HG02885 (cell line): Measurements from ENCODE around the gene STAG1.
"Not testable (repeated sequence)": the region's sequence is repeated elsewhere in the genome, so short reads cannot be mapped to it uniquely, and the experiment has no call there.

ENCODE experiments used
- ATAC-seq: cut with Tn5 transposase; IDR thresholded peaks from one replicate; pipeline ENCODE4 v1.9.1; 2021; ENCODE audit warnings: mild to moderate bottlenecking; ENCODE audit not compliant: unreplicated experiment, poor library complexity

Gene STAG1

DNA sequence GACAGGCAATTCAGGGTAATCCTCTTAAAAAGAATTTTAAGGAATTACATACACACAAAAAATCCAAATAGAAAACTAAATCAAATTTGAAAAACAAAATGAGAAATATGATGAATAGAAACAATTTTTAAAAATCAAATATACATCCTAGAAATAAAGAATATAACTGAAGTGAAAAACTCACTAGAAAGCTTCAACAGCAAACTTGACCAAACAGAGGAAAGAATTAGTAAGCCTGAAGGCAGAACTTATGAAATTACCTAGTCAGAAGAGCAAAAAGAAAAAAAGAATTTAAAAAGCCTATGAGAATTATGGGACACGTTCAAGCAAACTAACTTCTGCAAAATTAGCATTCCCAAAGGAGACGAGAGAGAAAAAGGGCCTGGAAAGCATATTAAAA, 296.0 kb downstream of the STAG1 start:
- no peak for ATAC-seq

DNA sequence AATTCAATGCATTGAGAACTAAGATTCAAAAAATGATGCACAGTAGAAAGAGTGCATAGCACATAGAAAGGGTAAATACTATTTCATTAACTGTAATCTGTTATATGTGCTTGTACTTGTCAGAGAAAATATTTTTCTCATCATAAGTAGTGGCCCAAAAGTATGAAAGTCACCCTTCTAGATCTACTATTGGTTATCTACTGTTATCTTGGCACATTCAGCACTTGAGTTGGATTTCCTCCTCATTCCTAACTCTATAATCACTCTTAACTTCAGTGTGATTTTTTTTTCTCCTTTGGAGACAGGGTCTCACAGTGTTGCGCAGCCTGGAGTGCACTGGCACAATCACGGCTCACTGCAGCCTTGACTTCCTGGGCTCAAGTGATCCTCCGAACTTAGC, 307.6 kb downstream of the STAG1 start:
- ATAC-seq: no peak

DNA sequence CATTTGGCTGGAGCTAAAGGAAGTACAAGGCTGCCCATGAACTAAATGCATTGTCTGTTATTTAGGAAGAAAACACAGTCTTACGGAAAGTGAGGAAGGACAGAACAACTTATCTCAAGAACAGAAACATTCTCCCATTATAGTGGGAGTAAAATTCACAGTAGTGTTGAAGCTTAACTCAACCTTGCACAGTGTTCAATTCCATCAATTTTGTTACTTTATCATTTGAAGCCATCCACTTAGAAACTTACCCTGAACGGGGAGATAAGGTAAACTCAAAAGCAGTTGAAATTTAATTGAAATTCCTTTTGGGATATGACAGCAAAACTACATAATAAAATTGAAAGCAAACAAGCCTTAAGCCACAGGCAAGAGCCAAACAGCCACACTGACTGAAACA, 315.1 kb downstream of the STAG1 start:
- ATAC-seq: no peak

DNA sequence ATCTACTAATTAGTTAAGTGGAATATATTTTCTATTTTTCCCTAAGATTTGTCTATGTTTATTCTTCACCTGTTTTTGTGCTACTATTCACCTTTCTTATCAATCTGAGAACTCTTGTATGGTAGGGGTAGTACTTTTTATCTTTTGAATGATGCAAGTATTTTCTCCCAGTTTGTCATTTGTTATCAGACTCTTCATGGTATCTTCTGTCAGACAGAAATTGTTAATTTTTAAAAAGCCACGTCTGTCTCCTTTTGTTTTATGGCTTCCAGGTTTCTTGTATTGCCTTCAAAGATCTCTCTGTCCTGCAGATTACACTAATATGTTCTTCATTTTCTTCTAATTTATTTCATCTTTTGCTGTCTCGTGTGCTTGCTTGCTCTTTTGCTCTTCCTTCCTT, 317.7 kb downstream of the STAG1 start:
- no peak for ATAC-seq

DNA sequence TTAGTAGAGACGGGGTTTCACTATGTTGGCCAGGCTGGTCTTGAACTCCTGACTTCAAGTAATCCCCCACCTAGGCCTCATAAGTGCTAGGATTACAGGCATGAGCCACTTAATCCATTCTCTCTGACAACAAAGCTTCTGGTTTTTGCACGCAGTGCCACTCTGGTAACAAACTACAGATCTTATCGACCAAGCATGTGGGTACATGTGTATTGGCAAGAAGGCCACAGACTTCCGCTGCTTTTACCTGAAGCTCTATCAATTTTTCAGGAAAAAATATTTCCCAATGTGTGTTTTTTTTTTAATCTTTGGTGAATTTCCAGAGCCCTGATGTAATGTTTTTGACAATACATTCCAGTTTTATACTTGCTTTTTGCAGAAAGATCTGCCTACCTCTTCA, 319.5 kb downstream of the STAG1 start:
- ATAC-seq: no peak

DNA sequence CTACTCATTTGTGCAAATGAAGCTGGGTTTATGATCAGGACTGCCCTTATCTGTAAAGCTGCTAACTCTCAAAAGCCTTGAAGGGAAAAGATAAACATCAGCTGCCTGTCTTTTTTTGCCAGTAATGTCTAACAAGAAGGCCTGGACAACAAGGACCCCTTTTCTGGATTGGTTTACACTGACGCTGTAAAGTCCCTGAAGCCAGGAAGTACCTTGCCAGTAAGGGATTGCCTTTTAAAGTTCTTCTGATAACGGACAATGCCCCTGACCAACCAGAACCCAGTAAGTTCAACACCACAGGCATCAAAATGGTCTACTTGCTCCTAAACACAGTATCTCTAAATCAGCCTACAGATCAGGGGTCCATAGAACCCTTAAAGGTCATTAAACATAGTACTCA, 324.0 kb downstream of the STAG1 start:
- ATAC-seq: no peak

DNA sequence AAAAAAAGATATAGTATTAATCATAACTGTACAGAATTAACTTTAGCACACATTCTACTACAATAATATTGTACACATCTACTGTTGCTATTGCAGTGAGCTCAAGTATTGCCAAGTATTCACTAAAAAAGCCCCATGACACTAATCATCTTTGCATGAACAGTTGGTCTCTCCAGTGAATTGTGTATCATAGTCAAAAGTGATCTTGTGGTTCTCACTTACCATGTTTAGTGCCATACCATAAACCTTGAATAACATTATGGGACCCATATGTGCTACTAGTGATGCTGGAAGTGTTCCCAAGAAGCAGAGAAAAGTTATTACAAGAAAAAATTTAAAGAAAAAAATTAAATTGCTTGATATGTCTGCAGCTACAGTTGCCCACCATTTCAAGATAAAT, 324.9 kb downstream of the STAG1 start:
- ATAC-seq: no peak

DNA sequence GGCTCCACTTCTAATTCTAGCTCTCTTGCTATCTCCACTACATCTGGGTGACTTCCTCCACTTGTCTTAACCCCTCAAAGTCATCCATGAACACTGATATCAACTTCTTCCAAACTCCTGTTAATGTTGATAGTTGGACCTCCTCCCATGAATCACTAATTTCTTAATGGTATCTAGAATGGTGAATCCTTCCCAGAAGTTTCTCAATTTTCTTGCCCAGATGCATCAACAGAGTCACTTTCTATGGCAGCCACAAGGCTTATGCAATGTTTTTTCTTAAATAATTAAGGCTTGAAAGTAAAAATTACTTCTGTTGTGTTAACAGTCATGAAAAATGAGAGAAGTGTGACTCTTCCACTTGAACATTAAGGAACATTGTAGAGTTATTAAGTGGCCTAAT, 337.7 kb downstream of the STAG1 start:
- no peak for ATAC-seq

DNA sequence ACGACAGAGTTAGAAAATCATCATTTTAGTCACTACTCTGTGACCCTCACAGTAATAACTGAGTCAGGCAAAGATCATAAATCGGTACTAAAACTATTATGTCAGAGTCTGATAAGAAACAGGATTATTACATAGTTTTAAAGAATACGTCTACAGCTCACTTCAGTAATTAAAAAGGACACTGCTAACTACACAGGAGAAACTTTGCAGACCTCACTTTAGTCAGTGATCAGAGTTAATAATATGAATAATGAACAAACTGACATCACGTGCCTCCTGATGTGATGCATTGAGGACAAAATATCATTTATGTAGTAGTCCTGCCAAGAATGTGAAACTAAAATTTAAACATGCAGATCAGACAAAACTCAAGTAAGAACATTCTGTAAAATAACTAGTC, 339.9 kb downstream of the STAG1 start:
- ATAC-seq: no peak

DNA sequence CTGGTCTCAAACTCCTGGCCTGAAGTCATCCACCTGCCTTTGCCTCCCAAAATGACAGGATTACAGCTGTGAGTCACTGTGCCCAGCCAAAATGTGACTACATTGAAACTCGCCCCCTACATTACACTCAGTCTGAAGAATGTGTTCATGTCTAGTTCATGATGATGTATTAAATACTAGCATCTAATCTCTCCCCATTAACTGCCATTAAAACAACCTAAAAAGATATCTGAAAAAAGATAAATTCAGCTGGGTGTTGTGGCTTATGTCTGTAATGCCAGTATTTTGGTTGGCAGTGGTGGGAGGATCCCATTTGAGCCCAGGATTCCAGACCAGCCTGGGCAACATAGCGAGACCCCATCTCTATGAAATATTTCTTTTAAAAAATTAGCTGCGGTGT, 342.6 kb downstream of the STAG1 start:
- no peak for ATAC-seq

DNA sequence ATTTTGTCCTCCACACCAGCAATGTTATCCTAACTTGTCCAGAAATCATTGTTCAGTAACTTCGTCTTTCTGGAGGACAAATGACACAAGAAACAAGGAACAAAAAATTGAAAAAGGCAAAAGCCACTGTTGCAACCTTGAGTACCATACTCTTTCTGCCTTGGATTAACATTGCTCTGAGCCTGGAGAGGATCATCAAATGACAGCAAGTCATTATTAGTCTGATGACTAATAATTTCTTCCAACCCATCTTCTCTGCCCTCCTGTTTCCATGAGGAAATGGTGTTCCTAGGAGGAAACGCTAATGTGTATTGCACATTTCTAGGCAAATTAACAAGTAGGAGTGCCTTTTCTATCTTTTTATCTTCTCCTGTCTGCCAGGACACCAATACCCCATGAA, 348.1 kb downstream of the STAG1 start:
- ATAC-seq: no peak

DNA sequence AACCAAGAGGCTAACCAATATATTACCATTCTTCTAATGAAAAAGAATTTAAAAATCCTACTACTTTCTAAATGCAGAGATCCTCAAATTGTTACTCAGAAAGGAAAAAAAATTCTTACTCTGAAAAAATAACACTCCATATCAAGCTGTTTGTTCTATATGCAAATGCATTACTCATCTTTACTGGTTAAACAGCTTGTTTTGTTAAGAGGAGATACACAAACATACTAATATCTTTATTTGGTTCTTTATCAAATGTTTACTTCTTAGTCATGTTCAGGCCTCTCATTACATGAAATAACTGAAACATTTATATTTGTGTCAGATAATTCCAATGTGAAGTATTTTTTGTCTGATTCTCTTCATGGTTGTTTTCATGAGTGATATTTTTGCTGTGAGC, 355.3 kb downstream of the STAG1 start:
- no peak for ATAC-seq

DNA sequence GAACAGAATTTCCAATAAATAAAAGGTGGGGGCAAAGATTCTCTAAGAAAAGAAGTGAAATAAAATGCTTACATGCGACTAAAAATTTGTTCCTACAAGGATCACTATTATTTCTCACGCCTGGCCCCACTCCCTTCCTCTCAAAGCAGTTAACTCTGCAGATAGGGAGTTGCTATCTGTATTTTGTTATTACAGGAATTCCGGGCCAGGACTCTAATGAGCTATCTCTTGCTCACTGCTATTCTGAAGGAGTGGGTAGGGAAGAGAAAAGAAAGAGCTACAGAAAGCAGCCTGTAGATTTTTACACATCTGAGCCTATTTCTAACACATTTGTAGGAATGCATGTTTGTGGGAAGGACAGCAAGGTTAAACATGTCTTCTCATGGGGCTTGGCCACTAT, 361.6 kb downstream of the STAG1 start:
- ATAC-seq: no peak

DNA sequence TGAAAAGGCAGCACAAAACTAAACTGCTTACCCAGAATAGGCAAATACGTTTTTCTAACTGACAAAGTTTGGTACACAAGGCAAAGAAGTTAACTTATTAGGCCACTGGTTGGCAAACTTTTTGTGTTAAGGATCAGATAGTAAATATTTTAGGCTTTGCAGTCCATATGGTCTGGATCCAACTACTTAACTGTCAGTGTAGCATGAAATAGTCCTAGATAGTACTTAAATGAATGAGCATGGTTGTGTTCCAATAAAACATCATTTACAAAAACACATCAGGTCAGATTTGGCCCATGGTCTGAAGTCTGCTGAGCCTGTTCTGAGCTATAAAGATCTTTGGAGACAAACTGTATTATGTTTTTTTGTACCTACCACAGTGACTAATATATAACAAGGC, 365.1 kb downstream of the STAG1 start:
- ATAC-seq: no peak

DNA sequence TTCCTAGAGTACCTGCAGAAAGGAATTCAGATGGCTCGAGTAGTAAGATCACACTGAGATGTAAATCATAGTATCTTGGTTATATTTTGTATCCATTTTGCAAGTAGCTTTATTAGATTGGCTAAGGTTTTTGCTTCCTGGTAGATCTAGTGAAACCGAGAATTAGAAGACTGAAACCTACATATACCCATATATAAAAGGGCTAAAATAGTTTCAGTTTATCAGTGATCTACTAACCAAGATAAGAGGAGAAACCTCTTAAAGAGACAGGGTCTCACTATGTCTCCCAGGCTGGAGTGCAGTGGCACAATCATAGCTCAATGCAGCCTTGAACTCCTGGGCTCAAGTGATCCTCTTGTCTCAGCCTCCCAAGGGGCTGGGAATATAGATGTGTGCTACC, 366.7 kb downstream of the STAG1 start:
- ATAC-seq: peak; percentile 71

DNA sequence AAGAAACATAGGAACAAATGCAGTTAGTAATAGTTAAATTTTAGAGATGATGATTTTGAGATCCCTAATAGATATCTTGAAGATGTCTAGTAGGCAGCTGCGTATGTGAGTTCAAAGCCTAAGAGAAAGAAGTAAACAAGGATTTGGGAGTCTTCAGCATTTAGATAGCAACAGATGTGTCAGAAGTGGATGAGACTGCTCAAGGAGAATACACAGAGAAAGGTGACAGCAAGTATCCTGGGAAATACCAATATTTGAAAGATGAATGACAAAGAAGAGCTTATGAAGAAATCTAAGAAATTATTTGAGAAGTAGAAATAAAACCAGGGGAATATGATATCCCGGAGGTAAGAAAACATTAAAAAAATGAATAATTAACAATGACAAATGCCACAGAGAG, 371.1 kb downstream of the STAG1 start:
- no peak for ATAC-seq

DNA sequence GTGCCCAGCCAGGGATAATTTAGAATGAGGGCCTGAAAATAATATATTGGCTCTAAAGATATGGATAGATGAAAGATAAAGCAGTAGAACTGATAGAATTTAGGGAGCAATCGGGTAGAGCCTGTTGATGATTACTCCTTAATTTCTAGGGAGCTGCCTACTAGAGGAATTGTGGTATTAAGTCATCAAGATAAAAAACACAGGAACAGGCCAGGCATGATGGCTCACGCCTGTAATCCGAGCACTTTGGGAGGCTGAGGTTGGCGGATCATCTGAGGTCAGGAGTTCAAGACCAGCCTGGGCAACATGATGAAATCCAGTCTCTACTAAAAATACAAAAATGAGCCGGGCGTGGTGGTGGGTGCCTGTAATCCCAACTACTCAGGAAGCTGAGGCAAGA, 371.6 kb downstream of the STAG1 start:
- ATAC-seq: no peak

DNA sequence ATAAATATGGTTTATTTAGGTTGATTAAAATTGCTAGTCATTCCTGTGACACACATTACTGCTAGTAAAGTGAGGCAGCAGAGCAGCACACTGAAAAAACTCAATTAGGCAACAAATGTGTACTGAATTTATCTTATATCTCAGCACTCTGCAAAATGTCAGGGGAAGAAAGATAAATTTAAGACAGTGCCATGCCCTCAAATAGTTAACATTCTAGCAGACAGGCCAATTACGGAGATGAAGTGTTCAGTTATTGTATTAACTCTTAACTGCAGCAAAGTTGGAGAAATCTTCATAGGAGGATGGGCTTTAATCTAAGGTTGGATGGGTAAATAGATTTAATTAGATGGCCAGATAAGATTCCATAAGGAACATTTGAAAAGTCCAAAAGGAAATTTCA, 374.2 kb downstream of the STAG1 start:
- ATAC-seq: no peak

DNA sequence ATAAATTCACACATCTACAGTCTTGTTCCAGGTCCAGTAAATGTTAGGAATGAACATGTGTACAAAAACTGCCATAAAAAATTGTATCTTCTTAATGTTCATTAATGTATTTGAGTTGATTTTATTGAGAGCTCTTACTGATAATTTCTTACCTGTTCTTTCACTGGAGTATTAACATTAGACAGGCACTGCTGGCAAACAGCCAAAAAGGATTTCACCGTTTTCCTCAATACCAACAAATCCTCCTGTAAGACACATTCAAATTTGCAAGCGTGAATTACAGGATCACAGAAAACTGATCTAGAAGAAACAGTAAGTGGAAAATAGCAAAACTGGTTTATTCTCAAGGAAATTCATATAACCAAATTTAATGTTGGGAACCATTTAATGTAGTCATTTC, 374.7 kb downstream of the STAG1 start:
- no peak for ATAC-seq

DNA sequence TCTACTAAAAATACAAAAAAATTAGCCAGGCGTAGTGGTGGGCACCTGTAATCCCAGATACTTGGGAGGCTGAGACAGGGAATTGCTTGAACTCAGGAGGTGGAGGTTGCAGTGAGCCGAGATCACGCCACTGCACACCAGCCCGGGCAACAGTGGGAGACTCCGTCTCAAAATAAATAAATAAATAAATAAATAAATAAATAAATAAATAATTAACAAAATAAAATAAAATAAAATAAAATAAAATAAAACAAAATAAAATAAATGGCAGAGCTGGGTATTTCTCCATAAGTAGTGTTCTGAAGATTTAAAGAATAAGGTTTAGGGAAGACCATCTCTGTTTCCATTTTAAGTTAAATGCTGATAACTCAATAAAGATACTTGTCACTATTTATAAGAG, 376.4 kb downstream of the STAG1 start:
- ATAC-seq: not testable (repeated sequence)

DNA sequence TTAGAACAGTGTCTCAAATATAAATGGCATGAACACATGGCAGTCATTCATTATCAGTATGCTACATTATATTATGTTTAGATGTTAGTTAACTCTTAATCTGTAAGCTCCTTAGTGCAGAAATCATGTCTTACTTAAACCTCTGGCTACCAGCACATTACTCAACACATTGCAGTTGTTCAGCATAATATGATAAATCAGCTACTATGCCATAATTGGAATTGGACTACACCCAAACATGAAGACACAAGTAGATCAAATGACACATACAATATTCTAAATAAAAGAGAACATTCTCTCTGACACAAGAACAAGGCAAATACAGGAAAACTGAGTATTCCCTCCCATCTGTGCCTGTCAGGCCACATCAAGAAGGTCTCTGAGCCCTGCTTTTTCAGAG, 385.9 kb downstream of the STAG1 start:
- ATAC-seq: no peak

DNA sequence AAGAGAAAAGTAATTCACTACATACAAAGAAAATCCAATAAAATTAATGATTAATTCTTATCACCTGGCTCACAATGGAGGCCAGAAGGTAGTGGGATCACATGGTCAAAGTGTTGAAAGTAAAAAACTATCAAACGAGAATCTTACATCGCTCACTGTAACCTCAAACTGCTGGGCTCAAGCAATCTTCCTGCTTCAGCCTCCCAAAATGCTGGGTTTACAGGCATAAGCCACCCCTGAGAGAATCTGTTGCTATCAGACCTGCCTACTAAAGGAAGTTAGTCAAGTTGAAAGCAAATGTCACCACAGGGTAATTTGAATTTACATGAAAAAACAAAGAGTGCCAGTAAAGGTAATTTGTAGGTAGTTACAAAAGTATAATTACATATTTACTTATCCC, 398.7 kb downstream of the STAG1 start:
- ATAC-seq: peak; percentile 65

DNA sequence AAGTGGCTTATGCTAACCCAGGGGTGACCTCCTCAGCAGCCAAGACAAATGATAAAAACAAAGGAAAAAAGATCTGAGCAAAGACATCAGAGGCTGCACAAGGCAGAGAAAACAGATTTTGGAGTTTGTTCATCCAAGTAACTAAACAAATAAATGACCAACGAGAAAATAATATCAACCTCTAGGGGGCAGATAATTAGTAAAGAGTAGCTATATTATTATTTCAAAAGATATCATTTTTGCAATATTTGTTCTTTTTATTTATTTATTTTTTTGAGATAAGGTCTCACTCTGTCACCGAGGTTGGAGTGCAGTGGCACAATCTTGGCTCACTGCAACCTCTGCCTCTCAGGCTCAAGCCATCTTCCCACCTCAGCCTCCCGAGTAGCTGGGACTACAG, 400.3 kb downstream of the STAG1 start:
- ATAC-seq: no peak

DNA sequence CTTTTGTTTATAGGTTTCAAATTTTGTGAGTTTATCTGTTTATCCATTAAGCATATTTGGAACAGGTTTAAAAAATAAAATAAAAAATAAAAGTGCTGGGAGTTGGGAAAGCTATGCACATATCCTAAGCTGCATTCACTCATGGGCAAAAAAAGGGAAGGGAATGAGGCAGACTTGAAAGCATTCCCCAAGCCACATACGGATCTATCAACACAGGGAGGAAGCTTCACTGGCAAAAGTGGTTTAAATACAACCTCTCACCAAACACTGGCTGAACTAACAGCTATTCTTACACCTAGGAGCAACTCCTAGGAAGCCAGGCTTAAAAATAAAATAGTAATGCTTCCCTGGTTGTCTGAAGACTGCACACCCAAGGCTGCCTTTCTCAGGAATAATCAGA, 400.8 kb downstream of the STAG1 start:
- ATAC-seq: no peak
